Activated naive CD4-positive, alpha-beta T cell (primary cell): ENCODE results near the gene IRGM.

Experiments used
- DNase-seq, 4 experiments: peaks; one replicate each; lab custom pipeline; 2025; lab: John Stamatoyannopoulos, UW

IRGM gene

GRCh38 chr5:150895431-150896428 is 49.4 kb downstream of the IRGM start:
- DNase-seq = no peak
